HEK293 (cell line): ENCODE measurements around the gene PTGIS.

Experiments
- CTCF ChIA-PET: fragments of 350-600 bp; formaldehyde crosslinking; extraction: SDS; loops from one replicate; lab custom pipeline; 2021; ENCODE audit warnings: antibody characterized with exemption; lab: Yijun Ruan, JAX
- POLR2A ChIA-PET: fragments of 300-600 bp; formaldehyde crosslinking; extraction: SDS; loops from one replicate; lab custom pipeline; 2020; ENCODE audit warnings: antibody characterized with exemption, inconsistent platforms; lab: Yijun Ruan, JAX
- H3K27ac ChIP-seq: fragments of 200-500 bp; sonication (Bioruptor generic); 2 replicates; pipeline ENCODE4 v1.5.1; 2014; ENCODE audit warnings: low read depth, low read length, control low read depth, inconsistent platforms; ENCODE audit errors: extremely low read depth
- H3K36me3 ChIP-seq, 2 experiments: fragments of 200-500 bp in 1 of 2; sonication (Bioruptor generic) in 1 of 2; 1 replicate in 1 of 2; 2 replicates in 1 of 2; pipeline ENCODE4 v1.5.1; 2014 to 2017; ENCODE audit warnings: inconsistent platforms in 2 of 2, low read length in 2 of 2; ENCODE audit not compliant: control insufficient read depth in 2 of 2, insufficient read depth in 1 of 2
- H3K4me1 ChIP-seq: fragments of 200-500 bp; sonication (Bioruptor generic); 2 replicates; pipeline ENCODE4 v1.5.1; 2014; ENCODE audit warnings: mild to moderate bottlenecking, low read length, inconsistent platforms; ENCODE audit not compliant: control insufficient read depth, insufficient read depth
- H3K4me3 ChIP-seq: 2 replicates; pipeline ENCODE4 v1.5.1; 2011; ENCODE audit warnings: low read depth, mild to moderate bottlenecking, control low read depth, low read length, moderate library complexity
- H3K9me3 ChIP-seq: fragments of 200-500 bp; sonication (Bioruptor generic); 2 replicates; pipeline ENCODE4 v1.5.1; 2014; ENCODE audit warnings: low read depth, low read length, inconsistent platforms; ENCODE audit not compliant: control insufficient read depth, insufficient read depth
- CTCF ChIP-seq: fragments of 450-650 bp; formaldehyde crosslinking; IDR thresholded peaks from 2 replicates; pipeline ENCODE4 v1.5.1; 2016; ENCODE audit warnings: missing biosample characterization, missing genetic modification characterization
- EGR2 ChIP-seq: fragments of 450-650 bp; formaldehyde crosslinking; IDR thresholded peaks from 2 replicates; pipeline ENCODE4 v1.5.1; 2016; ENCODE audit warnings: low read depth, missing biosample characterization, missing genetic modification characterization
- IKZF3 ChIP-seq: fragments of 450-650 bp; IDR thresholded peaks from 2 replicates; pipeline ENCODE4 v1.5.0; 2018; ENCODE audit warnings: missing biosample characterization, mild to moderate bottlenecking, missing genetic modification characterization, moderate library complexity
- KLF8 ChIP-seq: fragments of 450-650 bp; formaldehyde crosslinking; IDR thresholded peaks from 2 replicates; pipeline ENCODE4 v1.5.1; 2016; ENCODE audit warnings: missing biosample characterization, missing genetic modification characterization
- MYNN ChIP-seq: fragments of 450-650 bp; formaldehyde crosslinking; IDR thresholded peaks from 2 replicates; pipeline ENCODE4 v1.5.1; 2016; ENCODE audit warnings: missing biosample characterization, missing genetic modification characterization, borderline replicate concordance
- SCRT2 ChIP-seq: fragments of 450-650 bp; formaldehyde crosslinking; IDR thresholded peaks from 2 replicates; pipeline ENCODE4 v1.5.1; 2016; ENCODE audit warnings: missing biosample characterization, missing genetic modification characterization
- ZBTB10 ChIP-seq: fragments of 450-650 bp; formaldehyde crosslinking; IDR thresholded peaks from 2 replicates; pipeline ENCODE4 v1.5.1; 2016; ENCODE audit warnings: missing biosample characterization, missing genetic modification characterization
- ZBTB21 ChIP-seq: fragments of 450-650 bp; formaldehyde crosslinking; IDR thresholded peaks from 2 replicates; pipeline ENCODE4 v1.5.1; 2017; ENCODE audit warnings: missing biosample characterization, missing genetic modification characterization
- ZBTB49 ChIP-seq: fragments of 450-650 bp; formaldehyde crosslinking; IDR thresholded peaks from 2 replicates; pipeline ENCODE4 v1.5.1; 2016; ENCODE audit warnings: missing biosample characterization, missing genetic modification characterization, low read depth
- ZFHX2 ChIP-seq: fragments of 450-650 bp; formaldehyde crosslinking; conservative IDR thresholded peaks from 2 replicates; pipeline ENCODE4 v1.5.1; 2016; ENCODE audit warnings: missing biosample characterization, missing genetic modification characterization
- ZNF16 ChIP-seq: fragments of 450-650 bp; formaldehyde crosslinking; IDR thresholded peaks from 2 replicates; pipeline ENCODE4 v1.5.1; 2016; ENCODE audit warnings: low read depth, missing biosample characterization, missing genetic modification characterization
- ZNF184 ChIP-seq: fragments of 450-650 bp; IDR thresholded peaks from 2 replicates; pipeline ENCODE4 v1.5.1; 2018; ENCODE audit warnings: missing biosample characterization, mild to moderate bottlenecking, missing genetic modification characterization
- ZNF350 ChIP-seq: fragments of 450-650 bp; formaldehyde crosslinking; IDR thresholded peaks from 2 replicates; pipeline ENCODE4 v1.5.0; 2017; ENCODE audit warnings: missing biosample characterization, mild to moderate bottlenecking, missing genetic modification characterization
- ZNF394 ChIP-seq: fragments of 450-650 bp; formaldehyde crosslinking; IDR thresholded peaks from 2 replicates; pipeline ENCODE4 v1.5.1; 2016; ENCODE audit warnings: missing biosample characterization, missing genetic modification characterization, mild to moderate bottlenecking, moderate library complexity, borderline replicate concordance
- ZNF416 ChIP-seq: fragments of 450-650 bp; formaldehyde crosslinking; IDR thresholded peaks from 2 replicates; pipeline ENCODE4 v1.5.1; 2016; ENCODE audit warnings: missing biosample characterization, missing genetic modification characterization
- ZNF501 ChIP-seq: fragments of 450-650 bp; formaldehyde crosslinking; IDR thresholded peaks from 2 replicates; pipeline ENCODE4 v1.5.1; 2016; ENCODE audit warnings: missing biosample characterization, missing genetic modification characterization
- ZNF560 ChIP-seq: fragments of 450-650 bp; formaldehyde crosslinking; IDR thresholded peaks from 2 replicates; pipeline ENCODE4 v1.5.1; 2017; ENCODE audit warnings: missing biosample characterization, missing genetic modification characterization, borderline replicate concordance
- ZNF561 ChIP-seq: fragments of 450-650 bp; IDR thresholded peaks from 2 replicates; pipeline ENCODE4 v1.5.1; 2018; ENCODE audit warnings: missing biosample characterization, missing genetic modification characterization, borderline replicate concordance
- ZNF596 ChIP-seq: fragments of 450-650 bp; IDR thresholded peaks from 2 replicates; pipeline ENCODE4 v1.5.0; 2018; ENCODE audit warnings: missing biosample characterization, mild to moderate bottlenecking, missing genetic modification characterization, moderate library complexity
- ZNF707 ChIP-seq: fragments of 450-650 bp; formaldehyde crosslinking; IDR thresholded peaks from 2 replicates; pipeline ENCODE4 v1.5.1; 2016; ENCODE audit warnings: missing biosample characterization, missing genetic modification characterization

The PTGIS gene

GRCh38 chr20:49519212-49519712, 48.7 kb downstream of the PTGIS start:
- ChIA-PET CTCF (interaction anchor here (0.6 kb wide), 1 partner anchor 397 kb away, joined by 3 read pairs; no protein-coding TSS in a partner anchor), POLR2A (no interaction called here)
- H3K4me3 ChIP-seq = no peak overlapping the region
- no peaks in the 10 kb centered on the region for H3K4me1 ChIP-seq
- TF ChIP-seq ZNF184 (tag by site-specific recombination) (no peak), EGR2 (tag by site-specific recombination) (peak; percentile 86), ZFHX2 (peak; percentile 63; the same call in 1 of the 2 replicates)
- H3K27ac ChIP-seq = no peak overlapping the region
- no peaks in the 10 kb centered on the region for H3K9me3 ChIP-seq
- H3K36me3 ChIP-seq = no peaks in the 10 kb centered on the region

- no peaks in the 10 kb centered on the region for H3K4me1 ChIP-seq
Observed at GRCh38 chr20:49518576-49518975, 49.4 kb downstream of the PTGIS start.

More at GRCh38 chr20:49518576-49518975, 49.4 kb downstream of the PTGIS start:
- H3K36me3 ChIP-seq = no peaks in the 10 kb centered on the region
- ChIA-PET CTCF (interaction anchor here (1.6 kb wide), 1 partner anchor 22 kb away, joined by 9 read pairs; no protein-coding TSS in a partner anchor), POLR2A (no interaction called here)
- H3K4me3 ChIP-seq = no peak overlapping the region
- TF ChIP-seq MYNN (tag by site-specific recombination) (no peak), ZBTB49 (tag by site-specific recombination) (no peak), SCRT2 (tag by site-specific recombination) (no peak), ZBTB21 (no peak), ZNF596 (no peak), ZNF501 (no peak), ZBTB10 (tag by site-specific recombination) (no peak), ZNF416 (tag by site-specific recombination) (no peak), ZNF16 (no peak), IKZF3 (tag by site-specific recombination) (no peak), ZNF560 (tag by site-specific recombination) (no peak), KLF8 (tag by site-specific recombination) (no peak), ZNF561 (tag by site-specific recombination) (no peak), ZNF394 (tag by site-specific recombination) (no peak), ZNF350 (no peak), CTCF (tag by site-specific recombination) (no peak), ZNF707 (no peak)
- no peak overlapping the region for H3K27ac ChIP-seq
- H3K9me3 ChIP-seq = no peaks in the 10 kb centered on the region
